ENCODE data around the gene TSPAN8. TPM values are rescaled to one million over a fixed set of nuclear protein-coding genes. Genes with fewer than 3 reads are reported as not detected.

Gene TSPAN8
- total RNA-seq, 1 experiment from 2014 or later, result not detected

- Mint-ChIP-seq H3K27me3 (ENCODE audit: insufficient read depth, unreplicated experiment) (peaks cover 10% of the 10 kb centered on the region), H3K27ac (ENCODE audit: low read depth, unreplicated experiment) (no peak overlapping the region), H3K4me1 (ENCODE audit: insufficient read depth, unreplicated experiment) (no peaks in the 10 kb centered on the region), H3K36me3 (ENCODE audit: insufficient read depth, unreplicated experiment) (no peaks in the 10 kb centered on the region), H3K4me3 (ENCODE audit: unreplicated experiment) (no peak overlapping the region), H3K9me3 (ENCODE audit: unreplicated experiment) (no peaks in the 10 kb centered on the region)
- BruUV-seq (replicated peaks), result no TSS peak
- DNase-seq (ENCODE audit: unreplicated experiment), result no peak
- no peak for TF ChIP-seq CTCF (IDR thresholded peaks at IDR 0.05; ENCODE audit: unreplicated experiment)
- ChIA-PET CTCF (interaction anchor here (0.6 kb wide), 1 partner anchor 34 kb away, joined by 3 read pairs; no protein-coding TSS in a partner anchor), POLR2A (interaction anchor here (0.7 kb wide), 1 partner anchor 18 kb away, joined by 3 read pairs; no protein-coding TSS in a partner anchor)
- intact Hi-C loops (cut with micrococcal nuclease), result no loop called here
Observed at GRCh38 chr12:71142016-71142415, 15.8 kb downstream of the TSPAN8 start.

- no peak overlapping the region for H3K27ac Mint-ChIP-seq (ENCODE audit: low read depth, unreplicated experiment)
- no peak for DNase-seq (ENCODE audit: unreplicated experiment)
- intact Hi-C loops (cut with micrococcal nuclease), result no loop called here
- no peak for TF ChIP-seq CTCF (IDR thresholded peaks at IDR 0.05; ENCODE audit: unreplicated experiment)
- H3K4me3 Mint-ChIP-seq (ENCODE audit: unreplicated experiment), result no peak overlapping the region
- ChIA-PET POLR2A (no interaction called here), CTCF (interaction anchor here (0.6 to 1.5 kb wide), 2 partner anchors 34 to 251 kb away, joined by 3 read pairs; no protein-coding TSS in a partner anchor)
- H3K4me1 Mint-ChIP-seq (ENCODE audit: insufficient read depth, unreplicated experiment), result no peaks in the 10 kb centered on the region
- no peaks in the 10 kb centered on the region for H3K9me3 Mint-ChIP-seq (ENCODE audit: unreplicated experiment)
- H3K27me3 Mint-ChIP-seq (ENCODE audit: insufficient read depth, unreplicated experiment), result peaks cover 10% of the 10 kb centered on the region
- no peaks in the 10 kb centered on the region for H3K36me3 Mint-ChIP-seq (ENCODE audit: insufficient read depth, unreplicated experiment)
- no TSS peak for BruUV-seq (replicated peaks)
Observed at GRCh38 chr12:71141378-71141926, 16.3 kb downstream of the TSPAN8 start.

GRCh38 chr12:71139153-71139735, 18.6 kb downstream of the TSPAN8 start:
- Mint-ChIP-seq H3K4me3 (ENCODE audit: unreplicated experiment) (no peak overlapping the region), H3K27me3 (ENCODE audit: insufficient read depth, unreplicated experiment) (peaks cover 11% of the 10 kb centered on the region), H3K36me3 (ENCODE audit: insufficient read depth, unreplicated experiment) (no peaks in the 10 kb centered on the region), H3K9me3 (ENCODE audit: unreplicated experiment) (no peaks in the 10 kb centered on the region), H3K27ac (ENCODE audit: low read depth, unreplicated experiment) (no peak overlapping the region), H3K4me1 (ENCODE audit: insufficient read depth, unreplicated experiment) (peaks cover 13% of the 10 kb centered on the region)
- DNase-seq (ENCODE audit: unreplicated experiment), result no peak
- ChIA-PET POLR2A (no interaction called here), CTCF (interaction anchor here (0.6 to 1.4 kb wide), 2 partner anchors 15 to 253 kb away, joined by 3 to 4 read pairs; no protein-coding TSS in a partner anchor)
- intact Hi-C loops (cut with micrococcal nuclease), result no loop called here
- TF ChIP-seq CTCF (IDR thresholded peaks at IDR 0.05; ENCODE audit: unreplicated experiment), result no peak
- BruUV-seq (replicated peaks), result no TSS peak

GRCh38 chr12:71138011-71138410, 19.8 kb downstream of the TSPAN8 start:
- intact Hi-C loops (cut with micrococcal nuclease), result no loop called here
- no peak overlapping the region for H3K4me3 Mint-ChIP-seq (ENCODE audit: unreplicated experiment)
- no peaks in the 10 kb centered on the region for H3K36me3 Mint-ChIP-seq (ENCODE audit: insufficient read depth, unreplicated experiment)
- no peak for TF ChIP-seq CTCF (IDR thresholded peaks at IDR 0.05; ENCODE audit: unreplicated experiment)
- H3K27me3 Mint-ChIP-seq (ENCODE audit: insufficient read depth, unreplicated experiment), result peaks cover 23% of the 10 kb centered on the region
- BruUV-seq (replicated peaks), result no TSS peak
- ChIA-PET CTCF (interaction anchor here (0.5 kb wide), 1 partner anchor 22 kb away, joined by 3 read pairs; no protein-coding TSS in a partner anchor), POLR2A (interaction anchor here (0.6 kb wide), 2 partner anchors 10 to 79 kb away, joined by 3 read pairs; no protein-coding TSS in a partner anchor)
- no peaks in the 10 kb centered on the region for H3K9me3 Mint-ChIP-seq (ENCODE audit: unreplicated experiment)
- no peak for DNase-seq (ENCODE audit: unreplicated experiment)
- H3K27ac Mint-ChIP-seq (ENCODE audit: low read depth, unreplicated experiment), result no peak overlapping the region
- H3K4me1 Mint-ChIP-seq (ENCODE audit: insufficient read depth, unreplicated experiment), result peaks cover 16% of the 10 kb centered on the region
